Loucy (cell line): Measurements from ENCODE around the gene ALDH4A1.

ENCODE experiments used
- EZH2phosphoT487 ChIP-seq: fragments of 200-600 bp; IDR thresholded peaks from 2 replicates; pipeline ENCODE4 v1.6.1; 2018; ENCODE audit warnings: antibody characterized with exemption, mild to moderate bottlenecking, moderate library complexity, borderline replicate concordance
- TF ChIP-seq, protein P1 (sequence below): fragments of 200-600 bp; sonication (generic); conservative IDR thresholded peaks from 2 replicates; pipeline ENCODE4 v1.5.1; 2014; ENCODE audit warnings: mild to moderate bottlenecking, antibody characterized with exemption, low read length

- TF ChIP-seq, protein P1, sequence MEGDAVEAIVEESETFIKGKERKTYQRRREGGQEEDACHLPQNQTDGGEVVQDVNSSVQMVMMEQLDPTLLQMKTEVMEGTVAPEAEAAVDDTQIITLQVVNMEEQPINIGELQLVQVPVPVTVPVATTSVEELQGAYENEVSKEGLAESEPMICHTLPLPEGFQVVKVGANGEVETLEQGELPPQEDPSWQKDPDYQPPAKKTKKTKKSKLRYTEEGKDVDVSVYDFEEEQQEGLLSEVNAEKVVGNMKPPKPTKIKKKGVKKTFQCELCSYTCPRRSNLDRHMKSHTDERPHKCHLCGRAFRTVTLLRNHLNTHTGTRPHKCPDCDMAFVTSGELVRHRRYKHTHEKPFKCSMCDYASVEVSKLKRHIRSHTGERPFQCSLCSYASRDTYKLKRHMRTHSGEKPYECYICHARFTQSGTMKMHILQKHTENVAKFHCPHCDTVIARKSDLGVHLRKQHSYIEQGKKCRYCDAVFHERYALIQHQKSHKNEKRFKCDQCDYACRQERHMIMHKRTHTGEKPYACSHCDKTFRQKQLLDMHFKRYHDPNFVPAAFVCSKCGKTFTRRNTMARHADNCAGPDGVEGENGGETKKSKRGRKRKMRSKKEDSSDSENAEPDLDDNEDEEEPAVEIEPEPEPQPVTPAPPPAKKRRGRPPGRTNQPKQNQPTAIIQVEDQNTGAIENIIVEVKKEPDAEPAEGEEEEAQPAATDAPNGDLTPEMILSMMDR: no peak
- TF ChIP-seq EZH2phosphoT487: no peak
Observed at GRCh38 chr1:18942340-18942739, 40.0 kb upstream of the ALDH4A1 start.
